HepG2 (cell line): Measurements from ENCODE around the gene YEATS4. TPM values are rescaled to one million over a fixed set of nuclear protein-coding genes. Genes with fewer than 3 reads are reported as not detected.
A peak's percentile ranks its signal among the peaks of the same experiment; 100 is the strongest.

Experiments used
- AKAP8 ChIP-seq: sonication (generic); formaldehyde crosslinking; IDR thresholded peaks from 2 replicates; pipeline ENCODE4 v1.5.1; 2020; ENCODE audit warnings: mild to moderate bottlenecking, missing genetic modification reagents
- ARID5B ChIP-seq: IDR thresholded peaks from 2 replicates; pipeline ENCODE4 v1.4.0; 2020; ENCODE audit warnings: mild to moderate bottlenecking, missing genetic modification reagents
- ELF3 ChIP-seq: IDR thresholded peaks from 2 replicates; pipeline ENCODE4 v1.6.1; 2016; ENCODE audit warnings: missing genetic modification reagents, missing compliant biosample characterization
- FOXA3 ChIP-seq: IDR thresholded peaks from 2 replicates; pipeline ENCODE4 v1.6.1; 2016; ENCODE audit warnings: missing genetic modification reagents, missing compliant biosample characterization
- KAT8 ChIP-seq: IDR thresholded peaks from 2 replicates; pipeline ENCODE4 v1.6.1; 2016; ENCODE audit warnings: missing genetic modification reagents, missing compliant biosample characterization
- KLF6 ChIP-seq: IDR thresholded peaks from 2 replicates; pipeline ENCODE4 v1.8.0; 2016; ENCODE audit warnings: missing biosample characterization, missing genetic modification reagents
- NCOA2 ChIP-seq: sonication (generic); formaldehyde crosslinking; IDR thresholded peaks from 2 replicates; pipeline ENCODE4 v1.8.0; 2022; ENCODE audit warnings: inconsistent platforms
- PAXIP1 ChIP-seq: sonication (generic); formaldehyde crosslinking; conservative IDR thresholded peaks from 2 replicates; pipeline ENCODE4 v1.4.0; 2020; ENCODE audit warnings: mild to moderate bottlenecking, missing genetic modification reagents, moderate library complexity
- PHF21A ChIP-seq: sonication (generic); formaldehyde crosslinking; IDR thresholded peaks from 2 replicates; pipeline ENCODE4 v1.5.0; 2020; ENCODE audit warnings: mild to moderate bottlenecking, missing genetic modification reagents
- RCOR2 ChIP-seq: IDR thresholded peaks from 2 replicates; pipeline ENCODE4 v1.6.1; 2016; ENCODE audit warnings: missing biosample characterization, missing genetic modification reagents
- SIX4 ChIP-seq: sonication (generic); formaldehyde crosslinking; IDR thresholded peaks from 2 replicates; pipeline ENCODE4 v1.4.0; 2020; ENCODE audit warnings: missing genetic modification reagents
- ZBTB34 ChIP-seq: sonication (generic); formaldehyde crosslinking; IDR thresholded peaks from 2 replicates; pipeline ENCODE4 v1.8.0; 2022; ENCODE audit warnings: mild to moderate bottlenecking, missing genetic modification reagents
- ZMYM3 ChIP-seq: sonication (generic); formaldehyde crosslinking; IDR thresholded peaks from 2 replicates; pipeline ENCODE4 v1.5.1; 2020; ENCODE audit warnings: mild to moderate bottlenecking, missing genetic modification reagents
- ZNF253 ChIP-seq: sonication (generic); formaldehyde crosslinking; IDR thresholded peaks from 2 replicates; pipeline ENCODE4 v1.8.0; 2022; ENCODE audit warnings: mild to moderate bottlenecking, missing genetic modification reagents, borderline replicate concordance
- ZNF362 ChIP-seq: sonication (generic); formaldehyde crosslinking; IDR thresholded peaks from 2 replicates; pipeline ENCODE4 v1.4.0; 2020; ENCODE audit warnings: missing genetic modification reagents, mild to moderate bottlenecking, borderline replicate concordance
- ZNF382 ChIP-seq: sonication (generic); formaldehyde crosslinking; IDR thresholded peaks from 2 replicates; pipeline ENCODE4 v1.5.0; 2020; ENCODE audit warnings: missing genetic modification reagents, mild to moderate bottlenecking, borderline replicate concordance
- ZNF816 ChIP-seq: sonication (generic); formaldehyde crosslinking; IDR thresholded peaks from 2 replicates; pipeline ENCODE4 v1.8.0; 2022; ENCODE audit warnings: missing genetic modification reagents, mild to moderate bottlenecking, borderline replicate concordance
- ZSCAN5A ChIP-seq: sonication (generic); formaldehyde crosslinking; IDR thresholded peaks from 2 replicates; pipeline ENCODE4 v1.8.0; 2022; ENCODE audit warnings: mild to moderate bottlenecking, missing genetic modification reagents, borderline replicate concordance
- polyA plus RNA-seq, 8 experiments: library from polyadenylated mRNA; depleted of rRNA in 3 of 8; stranded (reverse) in 7 of 8; unstranded in 1 of 8; fragments of >200 nt; fragmentation: Illumina TruSeq in 4 of 8; extraction: Trizol in 4 of 8; gene quantifications; 2 replicates each; pipeline versions ENCODE4 v1.2.1 to v1.2.3, GENCODE V29; 2011 to 2016; ENCODE audit warnings: low read depth in 4 of 8, missing spikeins in 1 of 8, mixed read lengths in 1 of 8; ENCODE audit not compliant: insufficient read depth in 1 of 8
- total RNA-seq, 5 experiments: library from RNA; depleted of rRNA; stranded (reverse); fragments of >200 nt; fragmentation: Illumina TruSeq; extraction: Trizol; gene quantifications; 2 replicates each; pipeline ENCODE4 v1.2.3, GENCODE V29; 2016; ENCODE audit warnings: low read depth in 1 of 5

The YEATS4 gene
- total and polyA plus RNA-seq, 2 of the 13 experiments (the other 11 are each of a cell fraction or from before 2014, with no cell fraction given) = 16.8 to 45.0 TPM

GRCh38 chr12:69343885-69344612 is 15.5 kb upstream of the YEATS4 start (continued):
- no peak for TF ChIP-seq KLF6 (CRISPR knock-in tag)
- peak; percentile 35; the same call in 1 of the 2 replicates for TF ChIP-seq KAT8 (CRISPR knock-in tag)
- no peak for TF ChIP-seq AKAP8 (CRISPR knock-in tag)
- TF ChIP-seq NCOA2 (CRISPR knock-in tag) = 0 out of 2 replicates have a peak, but pooled peaks have one; percentile 42
- TF ChIP-seq ZNF253 (CRISPR knock-in tag) = no peak
- no peak for TF ChIP-seq ZSCAN5A (CRISPR knock-in tag)
- TF ChIP-seq ZNF382 (CRISPR knock-in tag) = no peak
- peak; percentile 44; the same call in 1 of the 2 replicates for TF ChIP-seq ZNF362 (CRISPR knock-in tag)
- peak; percentile 55; the same call in 1 of the 2 replicates for TF ChIP-seq PHF21A
- TF ChIP-seq ZBTB34 = no peak
- TF ChIP-seq ZNF816 (CRISPR knock-in tag) = no peak
- peak; percentile 42; the same call in 1 of the 2 replicates for TF ChIP-seq SIX4
- TF ChIP-seq ARID5B (CRISPR knock-in tag) = peak; percentile 56
- TF ChIP-seq FOXA3 (CRISPR knock-in tag) = peak; percentile 8; the same call in 1 of the 2 replicates
- TF ChIP-seq PAXIP1 (CRISPR knock-in tag) = peak; percentile 60
- 0 out of 2 replicates have a peak, but pooled peaks have one; percentile 22 for TF ChIP-seq ELF3 (CRISPR knock-in tag)
- TF ChIP-seq RCOR2 (CRISPR knock-in tag) = 0 out of 2 replicates have a peak, but pooled peaks have one; percentile 52
- TF ChIP-seq ZMYM3 = peak; percentile 79
